Endothelial cell of umbilical vein (primary cell): ENCODE data around the gene INPP4B. TPM values are rescaled to one million over a fixed set of nuclear protein-coding genes. Genes with fewer than 3 reads are reported as not detected.

ENCODE experiments used
- BruUV-seq: library from RNA; stranded (reverse); fragments of 400-500 nt; replicated peaks from 2 replicates; lab custom pipeline; 2021; lab: Mats Ljungman, UMichigan
- CTCF ChIA-PET: fragments of 300-600, 350-600 bp; sonication (Branson Sonifier 250); formaldehyde crosslinking; loops from one replicate; lab custom pipeline; 2021; ENCODE audit warnings: antibody characterized with exemption, inconsistent platforms; lab: Charles Lee
- POLR2A ChIA-PET: fragments of 300-600, 350-600 bp; sonication (Branson Sonifier 250); formaldehyde crosslinking; loops from one replicate; lab custom pipeline; 2021; ENCODE audit warnings: antibody characterized with exemption, inconsistent platforms; lab: Charles Lee
- DNase-seq: peaks from one replicate; pipeline ENCODE4 v3.0.0-alpha.2; 2011; ENCODE audit warnings: low read depth, low spot score
- FAIRE-seq: peaks from 2 replicates; lab custom pipeline; 2011; peaks lifted over from hg19 to GRCh38; lab: Jason Lieb, UNC
- H2AFZ ChIP-seq: 2 replicates; pipeline ENCODE4 v1.6.0; 2012; ENCODE audit warnings: low read depth, low read length, control low read depth, inconsistent platforms
- H3K27ac ChIP-seq: 2 replicates; pipeline ENCODE4 v1.5.1; 2011; ENCODE audit warnings: low read depth, mild to moderate bottlenecking, control low read depth, low read length, moderate library complexity; ENCODE audit not compliant: insufficient read depth
- H3K27me3 ChIP-seq, 2 experiments: 2 replicates each; pipeline versions ENCODE4 v1.6.0 to v1.6.1; 2011; ENCODE audit warnings: low read length in 2 of 2, mixed read lengths in 1 of 2; ENCODE audit not compliant: control insufficient read depth in 2 of 2, insufficient read depth in 2 of 2
- H3K36me3 ChIP-seq, 2 experiments: 2 replicates in 1 of 2; 3 replicates in 1 of 2; pipeline ENCODE4 v1.5.1; 2011; ENCODE audit warnings: low read length in 2 of 2, mild to moderate bottlenecking in 1 of 2, moderate library complexity in 1 of 2; ENCODE audit not compliant: control insufficient read depth in 2 of 2, insufficient read depth in 2 of 2; ENCODE audit errors: extremely low read depth in 1 of 2
- H3K4me1 ChIP-seq: 3 replicates; pipeline ENCODE4 v1.5.1; 2011; ENCODE audit warnings: mild to moderate bottlenecking, low read length; ENCODE audit not compliant: control insufficient read depth, insufficient read depth; ENCODE audit errors: extremely low read depth
- H3K4me2 ChIP-seq: 2 replicates; pipeline ENCODE4 v1.6.1; 2011; ENCODE audit warnings: low read length, control low read depth, mixed read lengths; ENCODE audit not compliant: insufficient read depth
- H3K4me3 ChIP-seq, 3 experiments: fragments of 200-600 bp in 1 of 3; sonication (generic), shearing (Covaris generic) in 1 of 3; replicated peaks in 1 of 3; 2 replicates each; pipeline ENCODE4 v1.5.1; 2011 to 2016; ENCODE audit warnings: control low read depth in 3 of 3, low read length in 3 of 3, mild to moderate bottlenecking in 2 of 3, inconsistent platforms in 1 of 3, low read depth in 1 of 3, moderate library complexity in 1 of 3; ENCODE audit not compliant: insufficient read depth in 1 of 3
- H3K79me2 ChIP-seq: 2 replicates; pipeline ENCODE4 v1.6.0; 2012; ENCODE audit warnings: low read length, inconsistent platforms; ENCODE audit not compliant: control insufficient read depth, insufficient read depth
- H3K9ac ChIP-seq: replicated peaks from 2 replicates; pipeline ENCODE3; 2011; ENCODE audit warnings: low read length, control low read depth; ENCODE audit not compliant: insufficient read depth; ENCODE audit errors: extremely low read depth
- H3K9me1 ChIP-seq: replicated peaks from 3 replicates; pipeline ENCODE4 v1.6.0; 2011; ENCODE audit warnings: mild to moderate bottlenecking, low read length; ENCODE audit not compliant: control insufficient read depth, insufficient read depth; ENCODE audit errors: extremely low read depth
- H3K9me3 ChIP-seq: replicated peaks from 2 replicates; pipeline ENCODE4 v1.5.1; 2012; ENCODE audit warnings: low read length, inconsistent platforms; ENCODE audit not compliant: control insufficient read depth, insufficient read depth
- H4K20me1 ChIP-seq: replicated peaks from 2 replicates; pipeline ENCODE3; 2011; ENCODE audit warnings: mild to moderate bottlenecking, low read length; ENCODE audit not compliant: control insufficient read depth, insufficient read depth; ENCODE audit errors: extremely low read depth
- CTCF ChIP-seq, 2 donors: IDR thresholded peaks; 1 replicate in 1 of 2; 2 replicates in 1 of 2; pipeline ENCODE4 v1.5.1; 2011; ENCODE audit warnings: low read length in 2 of 2, mild to moderate bottlenecking in 2 of 2, moderate library complexity in 2 of 2, control low read depth in 1 of 2, inconsistent platforms in 1 of 2, low read depth in 1 of 2; ENCODE audit not compliant: insufficient read depth in 1 of 2; ENCODE audit errors: extremely low read depth in 1 of 2
- EZH2 ChIP-seq: IDR thresholded peaks from 2 replicates; pipeline ENCODE4 v1.6.1; 2012; ENCODE audit warnings: borderline replicate concordance, low read depth, mild to moderate bottlenecking, moderate library complexity, low read length, inconsistent platforms; ENCODE audit not compliant: severe bottlenecking
- FOS ChIP-seq: IDR thresholded peaks from 2 replicates; pipeline ENCODE4 v1.6.1; 2011; ENCODE audit warnings: mild to moderate bottlenecking, low read length, moderate library complexity, borderline replicate concordance; ENCODE audit not compliant: insufficient read depth
- GATA2 ChIP-seq: IDR thresholded peaks from 2 replicates; pipeline ENCODE4 v1.7.0; 2011; ENCODE audit warnings: low read depth, mild to moderate bottlenecking, moderate library complexity, mixed read lengths, low read length; ENCODE audit not compliant: insufficient read length, insufficient read depth
- JUN ChIP-seq: IDR thresholded peaks from 2 replicates; pipeline ENCODE4 v1.6.1; 2011; ENCODE audit warnings: borderline replicate concordance, low read depth; ENCODE audit not compliant: insufficient read length, insufficient read depth
- MYC ChIP-seq: IDR thresholded peaks from one replicate; pipeline ENCODE4 v1.6.1; 2011; ENCODE audit warnings: mild to moderate bottlenecking, low read depth, low read length
- POLR2A ChIP-seq: IDR thresholded peaks from 2 replicates; pipeline ENCODE4 v1.6.1; 2012; ENCODE audit warnings: low read depth, mild to moderate bottlenecking, control low read depth, low read length
- POLR2AphosphoS5 ChIP-seq: IDR thresholded peaks from 2 replicates; pipeline ENCODE4 v1.6.1; 2012; ENCODE audit warnings: low read depth, mild to moderate bottlenecking, control low read depth, low read length, moderate library complexity; ENCODE audit not compliant: insufficient read depth
- dilution Hi-C: fragments of 300-500 bp; cut with MboI; formaldehyde crosslinking; loops from one replicate; pipeline ENCODE4 v1.15.0; 2019; ENCODE audit warnings: low sequenced_read_pairs; ENCODE audit not compliant: extremely low pct_ligation_motif_present
- intact Hi-C: fragments of 100-400 bp; cut with micrococcal nuclease; formaldehyde crosslinking; loops from one replicate; pipeline ENCODE4 v1.10.0; 2022
- polyA plus RNA-seq, 4 experiments: library from polyadenylated mRNA; depleted of rRNA in 3 of 4; stranded (reverse) in 3 of 4; unstranded in 1 of 4; fragments of >200 nt; gene quantifications; 2 replicates each; pipeline versions ENCODE4 v1.2.1 to v1.2.3, GENCODE V29; 2011 to 2012; ENCODE audit warnings: missing spikeins in 1 of 4
- total RNA-seq: library from RNA; stranded (reverse); gene quantifications from 2 replicates; pipeline ENCODE4 v1.2.3, GENCODE V29; 2021
- TF ChIP-seq, protein P1 (sequence below): IDR thresholded peaks from 2 replicates; pipeline ENCODE4 v1.6.1; 2011; ENCODE audit not compliant: insufficient read depth, insufficient read length

The INPP4B gene
- total and polyA plus RNA-seq, 2 donors (not counting 3 experiments of a cell fraction or from before 2014, with no cell fraction given), result 0.41 to 3.1 TPM

- Histone ChIP-seq H3K4me1 (no peaks in the 10 kb centered on the region), H3K27ac (no peak overlapping the region), H2AFZ (no peak overlapping the region), H3K4me2 (no peak overlapping the region), H3K36me3 (no peaks in the 10 kb centered on the region), H3K9me3 (no peaks in the 10 kb centered on the region), H3K79me2 (no peaks in the 10 kb centered on the region), H4K20me1 (no peaks in the 10 kb centered on the region), H3K4me3 (no peak overlapping the region), H3K27me3 (no peaks in the 10 kb centered on the region), H3K9me1 (no peaks in the 10 kb centered on the region), H3K9ac (no peak overlapping the region)
- TF ChIP-seq, protein P1, sequence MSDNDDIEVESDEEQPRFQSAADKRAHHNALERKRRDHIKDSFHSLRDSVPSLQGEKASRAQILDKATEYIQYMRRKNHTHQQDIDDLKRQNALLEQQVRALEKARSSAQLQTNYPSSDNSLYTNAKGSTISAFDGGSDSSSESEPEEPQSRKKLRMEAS, result no peak
- TF ChIP-seq JUN (no peak), MYC (no peak), POLR2A (no peak), POLR2AphosphoS5 (no peak), CTCF (IDR thresholded peaks at IDR 0.05; ENCODE audit: extremely low read depth in 1 of 2, insufficient read depth in 1 of 2, low read depth in 1 of 2, low read length in 2 of 2) (no peak), FOS (no peak), EZH2 (no peak), GATA2 (no peak)
- CTCF ChIA-PET, result no interaction called here
- no peak for DNase-seq
- POLR2A ChIA-PET, result no interaction called here
- no TSS peak for BruUV-seq
- dilution Hi-C loops, result no loop called here
- no peak for FAIRE-seq
- intact Hi-C loops, result no loop called here
Observed at GRCh38 chr4:142285222-142285583, 560.9 kb downstream of the INPP4B start.
